HEK293T (cell line): ENCODE measurements around the gene EEF2K.

Experiments
- CTCF ChIA-PET: fragments of 350-600 bp; formaldehyde crosslinking; extraction: SDS; loops from one replicate; lab custom pipeline; 2021; ENCODE audit warnings: antibody characterized with exemption, inconsistent platforms; lab: Yijun Ruan, JAX
- POLR2A ChIA-PET: fragments of 350-600 bp; formaldehyde crosslinking; extraction: SDS; loops from one replicate; lab custom pipeline; 2020; ENCODE audit warnings: antibody characterized with exemption, inconsistent platforms; lab: Yijun Ruan, JAX
- DNase-seq: peaks from one replicate; pipeline ENCODE4 v3.0.0; 2012; ENCODE audit warnings: mixed read lengths; ENCODE audit errors: extremely low spot score
- ARNT ChIP-seq: fragments of 450-650 bp; IDR thresholded peaks from 2 replicates; pipeline ENCODE4 v1.6.1; 2017; ENCODE audit warnings: mild to moderate bottlenecking
- BHLHE40 ChIP-seq: fragments of 450-650 bp; IDR thresholded peaks from 2 replicates; pipeline ENCODE4 v1.6.1; 2016; ENCODE audit warnings: mild to moderate bottlenecking, moderate library complexity, borderline replicate concordance
- CTBP1 ChIP-seq: fragments of 450-650 bp; IDR thresholded peaks from 2 replicates; pipeline ENCODE4 v1.6.1; 2016; ENCODE audit warnings: borderline replicate concordance
- ELF4 ChIP-seq: fragments of 450-650 bp; IDR thresholded peaks from 2 replicates; pipeline ENCODE4 v1.6.1; 2017; ENCODE audit warnings: antibody characterized with exemption
- FOXA1 ChIP-seq: fragments of 450-650 bp; IDR thresholded peaks from 2 replicates; pipeline ENCODE4 v1.6.1; 2016; ENCODE audit warnings: mild to moderate bottlenecking
- FOXK2 ChIP-seq: fragments of 450-650 bp; IDR thresholded peaks from 2 replicates; pipeline ENCODE4 v1.6.1; 2016; ENCODE audit warnings: mild to moderate bottlenecking
- FOXM1 ChIP-seq: fragments of 450-650 bp; IDR thresholded peaks from 2 replicates; pipeline ENCODE4 v1.6.1; 2017; ENCODE audit warnings: mild to moderate bottlenecking, borderline replicate concordance
- HDGF ChIP-seq: fragments of 450-650 bp; IDR thresholded peaks from 2 replicates; pipeline ENCODE4 v1.6.1; 2017; ENCODE audit warnings: antibody characterized with exemption, borderline replicate concordance
- L3MBTL2 ChIP-seq: fragments of 450-650 bp; conservative IDR thresholded peaks from 2 replicates; pipeline ENCODE4 v1.6.1; 2016; ENCODE audit warnings: mild to moderate bottlenecking
- LEF1 ChIP-seq: fragments of 450-650 bp; IDR thresholded peaks from 2 replicates; pipeline ENCODE4 v1.6.1; 2017; ENCODE audit warnings: mild to moderate bottlenecking, borderline replicate concordance
- NFRKB ChIP-seq: fragments of 450-650 bp; IDR thresholded peaks from 2 replicates; pipeline ENCODE4 v1.6.1; 2016; ENCODE audit warnings: mild to moderate bottlenecking, moderate library complexity
- PKNOX1 ChIP-seq: fragments of 450-650 bp; IDR thresholded peaks from 2 replicates; pipeline ENCODE4 v1.6.1; 2016
- SP1 ChIP-seq: fragments of 450-650 bp; IDR thresholded peaks from 2 replicates; pipeline ENCODE4 v1.6.1; 2017
- SUZ12 ChIP-seq: fragments of 450-650 bp; IDR thresholded peaks from 2 replicates; pipeline ENCODE4 v1.6.1; 2016; ENCODE audit warnings: mild to moderate bottlenecking
- TARDBP ChIP-seq: fragments of 450-650 bp; IDR thresholded peaks from 2 replicates; pipeline ENCODE4 v1.6.1; 2016
- ZNF384 ChIP-seq: fragments of 450-650 bp; IDR thresholded peaks from 2 replicates; pipeline ENCODE4 v1.6.1; 2016

Gene EEF2K

GRCh38 chr16:22302776-22303363 is 96.8 kb downstream of the EEF2K start:
- CTCF ChIA-PET = no interaction called here
- TF ChIP-seq TARDBP = no peak
- POLR2A ChIA-PET = no interaction called here
- no peak for DNase-seq

- TF ChIP-seq ELF4 (no peak), HDGF (no peak), CTBP1 (no peak), LEF1 (no peak), SUZ12 (no peak), SP1 (no peak), ZNF384 (no peak), TARDBP (no peak), NFRKB (no peak), ARNT (no peak), BHLHE40 (no peak), PKNOX1 (no peak), L3MBTL2 (no peak), FOXM1 (no peak), FOXK2 (no peak), FOXA1 (no peak)
- CTCF ChIA-PET = no interaction called here
- POLR2A ChIA-PET = no interaction called here
- no peak for DNase-seq
These were observed 98.3 kb downstream of the EEF2K start for GRCh38 chr16:22304411-22304810.

- POLR2A ChIA-PET = no interaction called here
- no peak for DNase-seq
- no peak for TF ChIP-seq FOXA1
- TF ChIP-seq NFRKB = no peak
- no peak for TF ChIP-seq FOXM1
- no peak for TF ChIP-seq ELF4
- TF ChIP-seq ARNT = no peak
- TF ChIP-seq L3MBTL2 = no peak
- no peak for TF ChIP-seq FOXK2
- no peak for TF ChIP-seq SUZ12
- no peak for TF ChIP-seq BHLHE40
- no peak for TF ChIP-seq CTBP1
- TF ChIP-seq SP1 = no peak
- no peak for TF ChIP-seq PKNOX1
- TF ChIP-seq LEF1 = no peak
- TF ChIP-seq TARDBP = no peak
- CTCF ChIA-PET = no interaction called here
These were observed 100.7 kb downstream of the EEF2K start for GRCh38 chr16:22306788-22307187.

GRCh38 chr16:22307838-22308237 is 101.8 kb downstream of the EEF2K start:
- TF ChIP-seq LEF1 = no peak
- POLR2A ChIA-PET = interaction anchor here (0.8 kb wide), 1 partner anchor 12 kb away, joined by 3 read pairs; no protein-coding TSS in a partner anchor
- DNase-seq = no peak
- CTCF ChIA-PET = no interaction called here

- DNase-seq = no peak
- no peak for TF ChIP-seq FOXK2
- no peak for TF ChIP-seq FOXA1
- TF ChIP-seq FOXM1 = no peak
- no peak for TF ChIP-seq L3MBTL2
- no peak for TF ChIP-seq ZNF384
- TF ChIP-seq ELF4 = no peak
- no peak for TF ChIP-seq NFRKB
- TF ChIP-seq SUZ12 = no peak
- TF ChIP-seq BHLHE40 = no peak
- no peak for TF ChIP-seq PKNOX1
- TF ChIP-seq TARDBP = no peak
- TF ChIP-seq LEF1 = no peak
- TF ChIP-seq SP1 = no peak
- TF ChIP-seq CTBP1 = no peak
- CTCF ChIA-PET = no interaction called here
- POLR2A ChIA-PET = interaction anchor here (0.8 kb wide), 1 partner anchor 11 kb away, joined by 3 read pairs; no protein-coding TSS in a partner anchor
These were observed 102.9 kb downstream of the EEF2K start for GRCh38 chr16:22308824-22309520.

- TF ChIP-seq FOXA1 (no peak), LEF1 (no peak), FOXK2 (no peak), SUZ12 (no peak), BHLHE40 (no peak)
- ChIA-PET POLR2A (interaction anchor here (1.0 kb wide), 1 partner anchor 11 kb away, joined by 3 read pairs; no protein-coding TSS in a partner anchor), CTCF (no interaction called here)
- no peak for DNase-seq
These were observed 105.4 kb downstream of the EEF2K start for GRCh38 chr16:22311520-22311919.
